HG02642 (cell line): ENCODE results near the gene SLC38A10.

Source experiments
- ATAC-seq: cut with Tn5 transposase; IDR thresholded peaks from one replicate; pipeline ENCODE4 v1.9.1; 2021; ENCODE audit warnings: mild to moderate bottlenecking; ENCODE audit not compliant: unreplicated experiment, poor library complexity

SLC38A10 gene

DNA sequence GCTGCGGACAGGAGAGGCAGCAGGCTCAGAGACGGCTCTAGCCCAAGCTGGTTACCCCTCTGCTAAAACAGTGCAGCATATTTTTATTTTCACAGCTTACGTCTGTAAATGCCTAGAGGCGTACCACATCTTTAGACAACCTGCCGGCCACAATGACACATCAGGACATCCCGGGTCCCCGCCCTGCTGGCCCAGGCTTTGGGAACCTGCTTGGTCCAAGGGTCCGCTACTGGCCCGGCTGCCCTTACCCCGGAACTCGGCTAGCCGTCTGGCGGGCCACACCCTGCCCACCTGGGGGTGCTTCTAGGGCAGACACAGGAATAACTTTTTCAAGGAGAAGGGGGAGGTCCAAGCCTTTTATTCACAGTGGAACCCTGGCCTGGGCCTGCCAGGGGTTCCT, 76.6 kb downstream of the SLC38A10 start:
- ATAC-seq: no peak

DNA sequence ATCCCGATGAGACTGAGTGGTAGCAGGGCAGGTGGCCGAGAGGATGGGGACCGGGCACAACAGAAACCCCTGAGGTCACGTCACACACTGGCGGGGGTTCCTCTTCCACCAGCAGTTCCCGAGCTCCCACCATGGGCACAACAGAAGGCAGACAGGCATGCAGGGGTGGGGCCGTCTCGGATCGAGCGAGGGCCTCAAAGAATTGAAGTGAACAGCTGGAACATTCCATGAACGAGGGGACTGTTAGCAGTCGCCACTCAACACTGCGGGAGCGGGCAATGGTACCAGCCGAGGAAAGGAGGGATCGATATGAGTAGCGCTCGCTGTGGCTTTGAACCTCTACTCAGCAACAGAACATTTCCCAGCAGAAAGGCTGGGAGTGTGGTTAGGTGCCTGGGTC, 77.6 kb downstream of the SLC38A10 start:
- no peak for ATAC-seq

- ATAC-seq: no peak
Observed at GRCh38 chr17:81213978-81214377, 81.1 kb downstream of the SLC38A10 start.

GRCh38 chr17:81212365-81212764, 82.7 kb downstream of the SLC38A10 start:
- no peak for ATAC-seq

DNA sequence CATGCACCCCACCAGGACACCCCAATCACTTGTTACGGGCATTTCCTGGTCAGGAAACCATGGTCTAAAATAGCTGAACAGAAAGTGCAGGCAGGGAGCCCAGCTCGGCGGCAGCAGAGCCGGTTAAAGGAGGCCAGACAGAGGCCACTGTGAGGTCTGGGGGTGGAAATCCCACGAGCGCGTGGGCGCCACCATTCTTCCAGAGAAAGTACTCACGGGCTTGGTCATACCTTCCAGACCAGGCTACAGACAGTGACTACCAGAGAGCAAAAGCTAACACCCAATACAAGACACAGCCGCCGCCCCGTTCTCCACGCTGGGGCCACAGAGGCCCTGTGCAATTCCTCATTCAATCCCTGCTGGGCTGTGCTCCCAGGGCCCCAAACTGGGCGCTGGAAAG, 84.2 kb downstream of the SLC38A10 start:
- no peak for ATAC-seq

- no peak for ATAC-seq
Observed at GRCh38 chr17:81210466-81210865, 84.6 kb downstream of the SLC38A10 start.

DNA sequence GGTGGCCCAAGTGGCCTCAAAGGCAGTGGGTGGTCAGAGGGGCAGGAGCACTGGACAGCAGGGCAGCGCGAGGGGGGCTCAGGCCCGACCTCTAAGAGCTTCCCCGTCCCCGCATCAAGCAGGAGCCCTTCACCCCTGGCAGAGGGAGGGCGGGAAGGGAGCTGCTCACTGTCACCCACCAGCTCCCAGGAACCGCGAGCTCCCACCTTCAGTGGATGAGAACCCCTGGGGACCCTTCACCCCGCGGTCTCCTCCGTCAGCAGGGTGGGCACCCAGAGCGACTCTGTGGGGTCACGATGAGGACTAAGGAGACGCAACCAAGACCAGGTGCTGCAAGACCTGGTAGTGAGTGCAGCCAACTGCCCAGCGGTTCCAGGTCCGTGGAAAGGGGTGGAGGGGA, 86.0 kb downstream of the SLC38A10 start:
- ATAC-seq: no peak

GRCh38 chr17:81208651-81209050, 86.5 kb downstream of the SLC38A10 start:
- ATAC-seq: no peak

DNA sequence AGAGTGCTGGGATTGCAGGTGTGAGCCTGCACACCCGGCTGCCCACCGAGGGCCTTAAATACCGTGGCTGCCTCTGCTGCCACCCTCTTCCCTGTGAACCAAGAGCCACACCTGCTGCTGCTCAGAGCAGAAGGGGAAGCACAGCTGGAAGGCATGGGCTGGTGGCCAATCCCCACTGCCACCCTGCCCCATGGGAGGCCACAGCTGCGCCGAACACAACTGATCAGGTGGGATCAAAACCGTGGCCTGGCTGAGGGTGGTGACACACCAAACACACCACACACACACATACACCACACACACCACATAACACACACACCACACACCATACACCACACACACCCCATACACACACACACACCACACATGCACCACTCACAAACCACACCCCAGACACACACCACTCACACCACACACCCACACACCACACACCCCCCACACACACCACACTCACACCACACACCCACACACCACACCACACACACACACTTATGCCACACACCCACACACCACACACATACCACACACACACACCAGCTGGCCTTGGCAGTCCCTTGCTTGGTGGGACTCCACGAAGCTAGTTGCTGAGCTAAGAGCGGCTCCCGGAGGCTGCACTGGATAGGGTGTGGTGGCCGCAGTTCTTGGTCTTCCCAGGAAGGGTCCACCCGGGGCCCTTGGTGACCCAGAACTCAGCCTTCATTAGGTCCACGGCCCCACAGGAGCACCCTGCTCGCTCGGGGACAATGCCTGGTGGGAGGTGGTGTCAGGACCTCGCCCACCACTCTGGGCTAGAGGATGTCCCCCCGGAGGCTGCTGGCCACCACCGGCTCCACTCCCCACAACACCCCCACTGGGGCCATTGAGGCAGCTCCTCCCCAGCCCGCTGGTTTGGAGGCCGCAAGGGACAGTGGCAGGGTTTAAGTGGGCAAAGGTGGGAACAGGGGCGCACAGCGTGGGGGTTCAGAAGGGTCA, 87.2 kb downstream of the SLC38A10 start:
- ATAC-seq: no peak

DNA sequence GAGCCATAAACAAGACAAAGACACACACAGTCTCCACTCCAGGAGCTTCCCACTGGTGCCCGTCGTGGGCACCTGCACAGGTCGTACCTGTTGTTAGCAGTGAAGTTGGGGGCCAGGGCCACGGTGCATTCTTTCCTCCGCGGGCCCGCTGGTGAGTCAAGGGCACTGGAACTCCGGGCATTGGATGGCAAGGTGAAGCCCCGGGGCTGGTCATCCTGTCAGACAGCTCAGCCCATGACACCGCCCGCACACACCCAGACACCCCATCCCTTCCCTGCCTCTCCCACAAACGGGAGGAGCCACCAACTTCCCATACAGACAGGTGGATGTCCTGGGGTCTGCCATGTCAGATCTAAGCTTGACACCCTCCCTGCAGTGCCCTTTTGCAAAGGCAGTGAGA, 88.5 kb downstream of the SLC38A10 start:
- ATAC-seq: no peak

GRCh38 chr17:81206166-81206565, 88.9 kb downstream of the SLC38A10 start:
- ATAC-seq: no peak

DNA sequence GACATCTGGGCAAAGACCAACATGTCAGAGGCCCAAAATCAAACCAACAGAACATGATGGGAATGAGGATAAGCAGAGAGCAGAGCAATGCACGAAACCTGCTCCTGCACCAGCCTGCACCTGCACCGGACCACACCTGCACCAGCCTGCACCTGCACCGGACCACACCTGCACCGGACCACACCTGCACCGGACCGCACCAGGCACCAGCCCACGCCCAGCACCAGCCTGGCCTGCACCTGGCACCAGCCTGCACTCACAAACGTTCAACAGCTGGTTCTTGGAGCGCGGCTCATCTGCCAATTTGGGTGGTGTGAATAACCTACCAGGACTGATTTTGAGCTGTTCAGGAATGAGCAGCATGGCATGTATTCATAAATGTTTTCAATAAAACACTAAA, 90.5 kb downstream of the SLC38A10 start:
- ATAC-seq: no peak

- no peak for ATAC-seq
Observed at GRCh38 chr17:81203136-81203535, 92.0 kb downstream of the SLC38A10 start.

GRCh38 chr17:81202318-81202717, 92.8 kb downstream of the SLC38A10 start:
- ATAC-seq: no peak

- no peak for ATAC-seq
Observed at GRCh38 chr17:81200695-81201580, 94.2 kb downstream of the SLC38A10 start.

DNA sequence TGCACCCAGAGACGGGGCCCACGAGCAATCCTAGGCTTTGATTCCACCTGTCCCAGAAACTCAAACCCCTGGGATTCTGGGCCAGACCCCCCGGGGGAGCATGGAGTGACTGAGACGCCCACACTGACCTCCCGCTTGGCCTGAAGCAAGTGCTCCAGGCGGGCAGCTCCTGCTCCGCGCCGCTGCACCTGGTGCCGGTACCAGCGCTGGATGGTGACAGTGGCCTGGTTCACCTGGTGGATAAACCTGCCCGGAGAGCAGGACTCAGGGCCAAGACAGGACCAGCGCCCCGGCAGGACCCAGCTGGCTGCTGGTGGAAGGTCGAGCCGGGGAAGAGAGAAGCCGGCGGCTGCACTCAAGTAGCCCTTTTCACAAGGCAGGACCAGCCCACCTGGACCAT, 94.9 kb downstream of the SLC38A10 start:
- ATAC-seq: no peak

DNA sequence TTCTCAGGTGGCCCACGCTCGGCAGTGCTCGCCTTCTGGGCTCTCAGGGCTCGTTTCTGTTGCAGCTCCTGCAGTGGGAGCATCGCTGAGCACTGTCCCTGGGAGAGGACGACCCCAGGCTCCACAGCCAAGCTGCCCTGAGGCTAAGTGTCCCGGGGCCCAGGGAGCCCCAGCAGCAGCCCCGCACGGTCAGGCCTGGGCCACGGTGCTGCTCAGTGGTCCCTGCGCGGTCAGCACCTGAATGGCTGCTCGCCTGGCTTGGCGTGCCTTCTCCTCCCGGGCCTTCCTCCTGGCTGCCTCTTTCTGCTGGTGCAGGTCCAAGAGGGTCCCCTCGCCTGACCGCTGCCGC, 95.7 kb downstream of the SLC38A10 start:
- no peak for ATAC-seq

DNA sequence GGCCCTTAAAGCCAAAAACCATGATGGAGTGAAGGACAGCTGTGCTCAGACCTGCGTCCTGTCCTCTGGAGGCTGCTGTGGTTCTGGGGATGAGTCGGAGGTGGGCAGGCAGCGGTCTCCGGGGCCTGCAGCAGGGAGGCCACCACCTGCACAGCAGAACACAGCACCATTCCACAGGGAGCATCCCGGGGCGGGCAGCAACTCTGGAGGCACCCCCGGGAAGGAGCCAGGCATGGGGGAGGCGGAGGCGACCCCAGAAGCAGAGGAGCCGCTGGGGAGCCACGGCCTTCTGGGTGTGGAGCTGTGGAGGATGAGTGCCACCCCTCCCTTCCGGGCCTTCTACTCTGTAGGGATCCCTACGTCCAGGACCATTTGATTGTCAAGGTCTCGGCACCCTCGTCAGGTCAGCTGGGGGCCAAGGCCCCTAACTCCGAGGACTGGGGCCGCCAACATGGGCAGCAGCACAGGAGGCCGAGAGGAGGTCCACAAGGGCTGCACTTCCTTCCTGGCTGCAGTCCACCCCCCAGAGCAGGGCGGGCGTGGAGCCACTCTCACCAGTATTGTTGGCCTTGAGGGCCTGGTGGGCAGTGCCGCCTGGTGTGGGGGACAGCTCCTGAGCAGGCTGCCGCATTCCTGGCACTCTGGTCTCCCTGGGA, 96.2 kb downstream of the SLC38A10 start:
- ATAC-seq: no peak

DNA sequence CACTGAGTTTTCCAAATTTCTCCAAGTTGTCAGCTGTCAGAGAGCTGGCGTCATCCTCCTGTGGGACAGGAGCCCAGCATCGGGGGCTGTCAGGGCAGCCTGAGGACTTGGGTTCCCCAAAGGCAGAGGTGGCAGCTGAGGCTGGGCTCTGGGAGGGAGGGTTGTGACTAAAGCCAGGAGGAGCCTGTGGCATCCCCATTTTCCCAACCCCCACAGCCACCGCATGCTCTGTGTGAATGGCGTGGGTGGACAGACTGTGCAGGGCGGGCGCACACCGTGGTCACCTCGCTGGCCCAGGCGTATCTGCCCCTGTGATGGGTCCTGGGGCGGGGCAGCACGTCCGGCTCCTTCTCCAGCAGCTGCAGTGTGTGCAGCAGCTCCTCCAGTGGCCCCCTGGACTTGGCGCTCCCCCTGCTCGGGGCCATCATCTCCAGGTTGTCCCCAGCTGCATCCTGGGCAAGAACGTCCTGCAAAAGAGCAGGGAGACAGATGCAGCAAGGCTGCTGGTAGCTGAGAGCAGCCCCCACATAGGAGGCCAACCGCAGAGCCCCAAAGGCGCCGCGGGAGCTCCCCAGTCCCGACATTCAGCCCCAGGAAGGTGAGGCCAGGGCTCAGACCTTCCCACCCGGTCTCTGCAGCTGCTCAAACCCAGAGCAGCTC, 97.1 kb downstream of the SLC38A10 start:
- ATAC-seq: no peak

DNA sequence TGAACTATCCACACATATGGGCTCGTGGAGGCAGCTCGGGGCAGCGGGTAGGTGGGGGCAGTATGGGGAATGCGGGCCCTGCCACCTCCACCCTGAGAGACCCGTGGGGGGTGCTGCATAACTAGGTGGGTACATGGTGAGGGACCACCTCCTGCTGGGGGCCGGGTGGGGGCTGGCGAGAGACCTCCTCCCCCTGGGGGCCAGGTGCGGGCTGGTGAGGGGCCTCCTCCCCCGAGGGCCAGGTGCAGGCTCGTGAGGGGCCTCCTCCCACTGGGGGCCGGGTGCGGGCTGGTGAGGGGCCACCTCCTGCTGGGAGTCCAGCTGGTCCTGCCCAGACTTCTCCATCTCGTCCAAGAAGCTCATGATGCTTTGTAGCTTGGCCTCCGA, 97.7 kb downstream of the SLC38A10 start:
- ATAC-seq: no peak
